Heart left ventricle (tissue), 13 donors: ENCODE measurements around the gene ZNF516.

Source experiments
- CTCF ChIP-seq, 12 donors: fragments of 200-600 bp; sonication (generic) in 4 of 12; IDR thresholded peaks; one replicate each; pipeline versions ENCODE4 v1.5.0 to v1.8.0; 2018 to 2022; ENCODE audit warnings: antibody characterized with exemption in 12 of 12, mild to moderate bottlenecking in 5 of 12
- POLR2A ChIP-seq, 2 donors: fragments of 450-650 bp; IDR thresholded peaks; one replicate each; pipeline ENCODE4 v1.6.1; 2017; ENCODE audit warnings: antibody characterized with exemption in 2 of 2, mild to moderate bottlenecking in 2 of 2, moderate library complexity in 2 of 2
- donor health status: ischemic (EF 13 %, LVEDD 7.1; RV severe dilation, severe dysfunction).
- donor health status: DM: no; HTN: yes; CAD: no.
- donor health status: DM: no; HTN: no; CAD: no.
- donor health status: ischemic (EF 25% LVEDD 6.9; RV normal size, moderate dysfunction).
- donor health status: ischemic (EF 25% LVEDD 5.7; RV mildly dilated, moderate dysfunction).
- donor health status: ischemic (EF 35%, LVEDD 5.7; RV mildly dilated, moderate dysfunction).
- donor health status: nonischemic (EF 11% LVEDD 7.7; RV severe dilation, severe dysfunction).
- donor health status: DM: yes; HTN: yes; CAD: no.
- donor health status: PGD.
- donor health status: ischemic (EF 29% LVEDD 5.4; RV normal size, mild dysfunction).
- donor health status: nonischemic (EF 23%, LVEDD 6.1; RV moderate dilation, normal function).

GRCh38 chr18:76388261-76388660 lies 106.8 kb downstream of the ZNF516 start:
- TF ChIP-seq CTCF (IDR thresholded peaks at IDR 0.05) (no peak), POLR2A (IDR thresholded peaks at IDR 0.05) (no peak)
